ENCODE results near the gene TAGAP.
"Not testable (repeated sequence)": the region's sequence is repeated elsewhere in the genome, so short reads cannot be mapped to it uniquely, and the experiment has no call there.

TAGAP gene

GRCh38 chr6:159042003-159042825 is 2.6 kb downstream of the TAGAP start:
- peak; percentile 98 for DNase-seq

- DNase-seq, result no peak
Observed at GRCh38 chr6:159041181-159041580, 3.6 kb downstream of the TAGAP start.

DNA sequence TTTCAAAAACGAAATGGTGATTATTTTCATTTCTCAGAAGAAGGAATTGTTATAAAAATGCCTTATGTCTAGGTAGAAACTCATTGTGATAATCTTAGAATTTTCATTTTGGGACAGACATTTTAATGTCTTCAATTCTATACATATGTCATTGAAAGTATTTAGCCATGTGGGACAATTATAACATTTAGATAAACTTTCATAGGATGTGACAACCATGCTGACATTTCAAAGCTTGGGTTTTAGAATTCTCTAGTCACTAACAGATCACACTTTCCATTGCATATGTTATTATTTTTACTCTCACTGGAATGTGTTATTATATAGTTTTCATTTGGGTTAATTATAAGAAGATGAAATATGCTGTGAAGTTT is 4.9 kb downstream of the TAGAP start:
- no peak for DNase-seq

DNA sequence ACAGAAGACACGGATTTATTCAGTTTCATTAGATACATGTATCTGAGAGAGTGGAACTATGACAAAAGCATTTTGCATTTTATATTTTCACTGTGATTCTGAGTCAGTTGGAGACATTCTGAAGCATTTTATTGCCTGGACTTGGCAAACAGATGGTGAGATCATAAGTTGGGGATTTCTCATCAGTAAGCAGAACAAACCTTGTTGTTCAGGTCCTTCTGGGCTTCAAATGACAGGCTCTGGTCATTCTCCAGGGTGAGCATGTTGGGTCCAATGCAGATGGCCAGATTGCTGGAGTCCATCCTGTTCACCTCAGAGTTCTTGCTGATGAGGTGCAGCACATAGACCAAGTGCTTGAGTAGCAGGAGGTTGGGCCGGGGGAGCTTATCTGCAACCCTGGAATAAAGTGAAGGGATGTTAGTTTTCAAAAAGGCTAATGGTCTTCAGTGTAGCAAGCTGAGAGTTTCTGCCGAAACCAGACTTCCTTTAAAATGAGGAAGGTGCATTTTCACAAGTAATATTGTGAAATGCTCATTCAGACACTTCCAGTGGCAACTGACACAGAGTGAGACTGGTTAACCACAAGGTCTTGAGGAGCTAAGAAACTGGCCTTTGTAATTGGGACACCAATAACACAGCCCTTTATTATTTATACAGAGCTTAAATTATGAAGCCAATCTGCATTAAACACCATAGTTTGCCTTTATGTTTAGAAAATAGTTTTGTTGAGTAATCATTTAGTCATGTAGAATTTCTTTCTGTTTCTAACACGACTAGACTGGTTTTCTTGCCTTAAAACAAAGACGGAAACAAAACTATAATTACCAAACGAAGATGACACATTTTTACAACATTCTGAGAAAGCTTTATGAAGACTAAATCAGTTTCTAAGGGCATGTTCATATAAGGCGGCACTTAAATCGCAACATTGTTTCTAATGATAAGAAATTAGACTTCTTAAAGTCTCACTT is 5.6 kb downstream of the TAGAP start:
- DNase-seq, result peak; percentile 85

GRCh38 chr6:159038318-159038717 is 6.5 kb downstream of the TAGAP start:
- DNase-seq, result not testable (repeated sequence)

DNA sequence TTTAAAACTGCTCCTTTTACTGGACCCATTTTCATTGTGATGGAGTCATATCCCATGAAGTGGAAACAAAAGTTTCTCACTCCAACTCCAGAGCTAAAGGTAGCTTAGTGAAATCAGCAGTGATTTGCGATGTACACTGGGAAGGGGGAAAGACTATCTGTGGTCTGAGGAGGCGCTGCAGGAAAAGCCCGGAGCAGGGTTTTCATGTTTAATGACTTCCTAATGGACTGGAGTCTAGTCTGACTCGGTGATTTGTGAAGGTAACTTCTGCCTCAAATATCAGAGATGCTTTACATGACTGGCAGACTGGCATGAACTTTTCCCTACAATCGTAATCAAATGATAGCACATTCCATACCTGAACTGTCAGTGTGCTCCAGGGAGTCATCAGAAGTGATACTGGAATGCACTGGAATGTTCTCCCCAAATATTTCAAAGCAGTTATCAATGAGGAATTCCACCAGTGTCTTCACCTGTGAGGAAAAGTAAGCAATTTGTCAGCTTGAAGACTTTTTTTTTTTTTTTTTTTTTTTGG is 7.0 kb downstream of the TAGAP start:
- DNase-seq, result no peak

- DNase-seq, result no peak
Observed at GRCh38 chr6:159036673-159037072, 8.1 kb downstream of the TAGAP start.

GRCh38 chr6:159035891-159036290 is 8.9 kb downstream of the TAGAP start:
- DNase-seq, result no peak

GRCh38 chr6:159033160-159034049 is 11.4 kb downstream of the TAGAP start:
- DNase-seq, result no peak

DNA sequence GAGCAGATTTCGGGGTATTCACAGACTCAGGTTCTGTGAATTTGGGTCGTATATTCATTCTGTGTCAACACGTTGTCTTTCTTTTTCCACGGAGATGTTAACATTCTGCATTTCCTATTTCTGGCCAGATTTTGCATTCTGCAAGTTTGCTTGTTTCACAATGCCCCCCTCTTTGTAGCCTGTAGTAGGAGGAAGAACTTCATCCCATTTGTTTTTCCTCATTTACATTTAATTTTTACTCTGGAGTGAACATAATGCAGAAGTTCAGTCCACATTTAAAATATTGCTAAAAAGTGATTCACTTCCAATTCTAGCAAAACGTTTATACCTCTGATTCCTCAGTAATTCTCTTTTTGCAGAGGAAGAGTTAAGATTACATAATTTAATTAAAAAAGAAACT is 12.9 kb downstream of the TAGAP start:
- DNase-seq, result no peak

DNA sequence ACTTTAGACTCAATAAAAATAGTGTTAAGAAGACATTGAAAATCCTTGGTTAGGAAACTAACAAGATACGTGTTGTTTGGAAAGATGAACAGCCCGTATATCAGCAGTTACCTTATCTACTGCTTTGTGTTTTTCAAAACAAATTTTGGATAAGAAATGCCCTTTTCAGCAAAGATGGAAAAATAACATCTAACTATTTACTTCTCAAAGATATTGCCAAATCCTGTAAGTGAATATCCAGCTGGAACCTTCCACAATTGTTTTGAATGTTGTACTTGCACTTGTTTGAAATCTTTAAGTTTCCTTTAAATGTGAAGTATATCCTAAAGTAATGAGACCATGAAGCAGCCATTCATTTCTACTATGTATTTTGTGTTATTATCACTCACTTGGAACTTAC is 14.6 kb downstream of the TAGAP start:
- no peak for DNase-seq

GRCh38 chr6:159025224-159025623 is 19.6 kb downstream of the TAGAP start:
- not testable (repeated sequence) for DNase-seq

DNA sequence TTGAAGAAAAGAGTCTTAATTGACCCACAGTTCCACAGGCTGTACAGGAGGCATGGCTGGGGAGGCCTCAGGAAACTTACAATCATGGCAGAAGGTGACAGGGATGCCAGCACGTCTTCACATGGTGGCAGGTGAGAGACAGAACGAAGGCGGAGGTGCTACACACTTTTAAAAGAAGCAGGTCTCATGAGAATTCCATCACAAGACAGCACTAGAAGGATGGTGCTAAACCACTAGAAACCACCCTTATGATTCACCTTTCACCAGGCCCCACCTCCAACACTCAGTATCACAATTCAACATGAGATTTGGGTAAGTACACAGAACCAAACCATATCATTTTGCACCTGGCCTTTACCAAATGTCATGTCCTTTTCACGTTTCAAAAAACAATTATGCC is 20.9 kb downstream of the TAGAP start:
- peak; percentile 43 for DNase-seq

- no peak for DNase-seq
Observed at GRCh38 chr6:159020011-159020410, 24.8 kb downstream of the TAGAP start.

DNA sequence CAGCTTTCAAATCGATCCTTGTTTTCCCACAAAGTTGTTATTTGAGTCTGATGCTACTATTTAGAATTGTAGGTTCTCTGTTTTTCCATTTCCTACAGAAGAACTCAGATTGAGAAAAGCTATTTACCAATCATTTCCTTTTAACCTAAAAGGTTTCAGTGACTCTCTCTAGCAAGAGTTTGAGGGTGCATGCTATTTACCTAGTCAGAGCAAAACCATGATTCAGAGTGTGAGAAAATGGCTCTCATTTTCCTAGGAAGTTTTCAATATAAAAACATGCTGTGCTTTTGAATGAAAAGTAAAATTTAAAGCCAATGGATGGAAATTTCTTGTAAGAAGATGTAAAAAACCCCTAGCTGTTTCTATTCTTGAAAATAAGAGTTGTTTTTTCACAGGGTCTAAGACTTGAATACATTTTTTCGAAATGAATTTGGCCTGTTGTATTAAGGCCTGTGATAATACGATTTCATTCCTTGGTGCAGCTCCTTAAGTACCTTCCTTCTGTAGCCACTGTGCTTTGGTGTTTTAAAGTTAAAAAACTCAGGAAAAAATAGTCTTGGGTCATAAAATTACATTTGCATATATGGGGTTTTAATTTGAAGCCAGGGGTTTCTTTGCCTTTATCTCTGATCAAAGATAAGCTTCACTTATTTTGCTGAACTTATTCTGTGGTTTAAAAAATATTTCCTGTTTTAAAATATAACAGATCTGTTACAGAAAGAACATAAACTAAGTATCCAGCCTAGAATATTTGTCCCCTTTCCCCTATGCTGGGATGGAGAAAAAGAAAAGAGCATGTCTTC is 26.8 kb downstream of the TAGAP start:
- DNase-seq, result peak; percentile 79

DNA sequence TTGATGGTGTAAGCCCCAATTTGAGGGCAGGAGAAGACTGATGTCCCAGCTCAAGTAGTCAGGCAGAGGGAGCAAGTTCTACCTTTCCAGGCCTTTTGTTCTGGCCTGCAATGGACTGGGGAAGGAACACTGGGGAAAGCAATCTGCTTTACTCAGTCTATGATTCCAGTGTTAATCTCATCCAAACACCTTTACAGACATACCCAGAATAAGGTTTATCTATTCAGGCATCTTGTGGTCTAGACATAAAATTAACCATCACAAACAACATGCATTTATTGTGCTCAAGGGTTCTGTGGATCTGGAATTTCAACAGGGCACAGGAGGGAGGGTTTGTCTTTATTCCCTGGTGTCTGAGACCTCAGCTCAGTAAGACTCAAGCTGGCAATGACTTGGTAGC is 30.4 kb downstream of the TAGAP start:
- DNase-seq, result peak; percentile 43

GRCh38 chr6:159013229-159013628 is 31.6 kb downstream of the TAGAP start:
- no peak for DNase-seq

DNA sequence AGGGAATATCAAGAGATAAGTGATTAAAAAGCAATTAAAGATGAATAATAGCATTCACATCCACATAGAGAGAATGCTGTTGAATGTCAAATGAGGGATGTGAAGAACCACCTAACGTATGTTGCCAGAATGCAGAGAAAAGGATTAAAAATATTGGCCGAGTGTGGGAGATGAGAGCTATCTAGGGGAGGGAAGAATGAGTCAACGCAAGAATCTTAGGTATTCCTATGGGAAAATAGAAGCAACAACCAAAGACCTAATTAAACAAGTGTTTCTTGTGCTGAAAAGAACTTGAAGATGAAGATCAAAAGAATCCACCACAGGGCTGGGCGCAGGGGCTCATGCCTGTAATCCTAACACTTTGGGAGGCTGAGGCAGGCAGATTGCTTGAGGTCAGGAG is 32.6 kb downstream of the TAGAP start:
- no peak for DNase-seq

DNA sequence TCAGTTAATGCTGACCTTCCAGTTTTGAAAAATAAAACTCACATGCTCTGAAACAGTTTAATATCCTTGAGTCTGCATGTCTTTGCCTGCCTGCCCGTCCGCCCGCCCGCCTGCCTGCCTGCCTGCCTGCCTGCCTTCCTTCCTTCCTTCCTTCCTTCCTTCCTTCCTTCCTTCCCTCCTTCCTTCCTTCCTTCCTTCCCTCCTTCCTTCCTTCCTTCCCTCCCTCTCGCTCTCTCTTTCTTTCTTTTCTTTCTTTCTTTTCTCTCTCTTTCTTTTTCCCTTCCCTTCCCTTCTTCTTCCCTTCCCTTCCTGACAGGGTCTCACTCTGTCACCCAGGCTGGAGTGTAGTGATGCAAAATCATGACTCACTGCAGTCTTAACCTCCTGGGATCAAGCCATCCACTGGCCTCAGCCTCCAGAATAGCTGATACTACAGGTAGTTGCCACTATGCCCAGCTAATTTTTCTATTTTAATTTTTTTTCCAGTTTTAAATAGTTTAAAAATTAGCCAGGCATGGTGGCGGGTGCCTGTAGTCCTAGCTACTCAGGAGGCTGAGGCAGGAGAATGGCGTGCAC is 34.7 kb downstream of the TAGAP start:
- DNase-seq, result not testable (repeated sequence)

GRCh38 chr6:159008656-159009288 is 36.0 kb downstream of the TAGAP start:
- peak; percentile 77 for DNase-seq

DNA sequence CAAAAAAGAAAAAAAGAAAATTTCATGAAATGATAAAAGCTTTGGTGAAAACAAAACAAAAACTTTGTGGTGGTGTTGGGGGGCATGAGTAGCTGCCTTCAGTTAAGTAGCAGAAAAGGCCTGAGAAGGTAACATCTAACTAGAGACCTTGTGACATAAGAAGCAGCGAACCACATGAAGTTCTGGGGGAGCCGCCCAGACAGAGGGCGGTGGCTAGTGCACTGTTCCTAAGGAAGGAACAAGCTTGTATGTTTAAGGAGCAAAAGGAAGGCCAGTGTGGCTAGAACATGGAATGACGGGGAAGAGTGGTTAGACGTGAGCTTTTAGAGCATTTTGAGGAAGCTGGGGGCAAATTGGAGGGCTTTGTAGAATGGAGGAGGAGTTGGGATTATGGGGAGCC is 37.3 kb downstream of the TAGAP start:
- no peak for DNase-seq

Measured in CD4-positive, alpha-beta T cell treated with Interleukin-4 for 4 hours (primary cell).